ENCODE measurements around the gene ZNRF3.

The ZNRF3 gene

GRCh38 chr22:29090039-29090438, 206.7 kb downstream of the ZNRF3 start:
- TF ChIP-seq, protein P1, sequence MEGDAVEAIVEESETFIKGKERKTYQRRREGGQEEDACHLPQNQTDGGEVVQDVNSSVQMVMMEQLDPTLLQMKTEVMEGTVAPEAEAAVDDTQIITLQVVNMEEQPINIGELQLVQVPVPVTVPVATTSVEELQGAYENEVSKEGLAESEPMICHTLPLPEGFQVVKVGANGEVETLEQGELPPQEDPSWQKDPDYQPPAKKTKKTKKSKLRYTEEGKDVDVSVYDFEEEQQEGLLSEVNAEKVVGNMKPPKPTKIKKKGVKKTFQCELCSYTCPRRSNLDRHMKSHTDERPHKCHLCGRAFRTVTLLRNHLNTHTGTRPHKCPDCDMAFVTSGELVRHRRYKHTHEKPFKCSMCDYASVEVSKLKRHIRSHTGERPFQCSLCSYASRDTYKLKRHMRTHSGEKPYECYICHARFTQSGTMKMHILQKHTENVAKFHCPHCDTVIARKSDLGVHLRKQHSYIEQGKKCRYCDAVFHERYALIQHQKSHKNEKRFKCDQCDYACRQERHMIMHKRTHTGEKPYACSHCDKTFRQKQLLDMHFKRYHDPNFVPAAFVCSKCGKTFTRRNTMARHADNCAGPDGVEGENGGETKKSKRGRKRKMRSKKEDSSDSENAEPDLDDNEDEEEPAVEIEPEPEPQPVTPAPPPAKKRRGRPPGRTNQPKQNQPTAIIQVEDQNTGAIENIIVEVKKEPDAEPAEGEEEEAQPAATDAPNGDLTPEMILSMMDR (IDR thresholded peaks at IDR 0.05) = no peak

GRCh38 chr22:29092243-29092642, 208.9 kb downstream of the ZNRF3 start:
- TF ChIP-seq, protein P1 (IDR thresholded peaks at IDR 0.05) = no peak

DNA sequence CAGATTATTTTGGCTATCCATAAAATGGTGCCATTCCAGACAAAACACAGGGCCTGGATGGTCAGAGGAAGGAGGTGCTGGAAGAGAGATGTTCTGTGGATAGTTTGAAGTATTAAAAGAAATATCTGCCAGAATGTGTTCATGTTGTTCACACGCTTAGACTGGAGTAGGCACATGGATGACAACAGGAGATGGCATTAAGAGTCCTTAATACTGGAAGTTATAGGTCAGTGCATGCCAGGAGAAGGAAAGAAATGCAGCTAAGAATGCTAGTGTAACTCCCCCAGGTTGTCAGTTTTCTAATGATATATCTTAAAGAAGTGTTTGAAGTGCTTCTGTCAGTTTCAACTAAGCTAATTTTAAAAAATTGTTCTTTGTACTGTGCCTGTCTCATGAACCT, 209.7 kb downstream of the ZNRF3 start:
- TF ChIP-seq, protein P1 (IDR thresholded peaks at IDR 0.05) = no peak

GRCh38 chr22:29093501-29094300, 210.3 kb downstream of the ZNRF3 start:
- TF ChIP-seq, protein P1 (IDR thresholded peaks at IDR 0.05) = no peak

DNA sequence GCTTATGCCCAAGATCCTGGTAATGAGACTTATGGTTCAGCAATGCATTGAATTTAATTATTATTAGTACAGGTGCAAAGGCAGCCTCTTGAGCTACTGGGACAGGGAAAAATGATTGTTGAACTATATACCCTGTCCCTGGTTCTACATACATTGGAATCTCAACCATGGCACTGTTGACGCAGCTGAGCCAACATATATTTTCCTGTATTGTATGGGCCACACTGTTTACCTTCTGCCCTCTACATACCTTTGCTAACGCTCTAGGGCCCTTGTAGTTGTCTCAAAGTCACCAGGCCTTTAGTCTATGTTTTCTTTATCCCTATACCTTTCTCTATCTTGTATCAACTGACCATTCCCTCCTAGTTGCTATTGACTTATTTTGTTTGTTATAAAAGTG, 212.1 kb downstream of the ZNRF3 start:
- TF ChIP-seq, protein P1 (IDR thresholded peaks at IDR 0.05) = no peak

- TF ChIP-seq, protein P1 (IDR thresholded peaks at IDR 0.05) = no peak
Observed at GRCh38 chr22:29096736-29097669, 213.6 kb downstream of the ZNRF3 start.

DNA sequence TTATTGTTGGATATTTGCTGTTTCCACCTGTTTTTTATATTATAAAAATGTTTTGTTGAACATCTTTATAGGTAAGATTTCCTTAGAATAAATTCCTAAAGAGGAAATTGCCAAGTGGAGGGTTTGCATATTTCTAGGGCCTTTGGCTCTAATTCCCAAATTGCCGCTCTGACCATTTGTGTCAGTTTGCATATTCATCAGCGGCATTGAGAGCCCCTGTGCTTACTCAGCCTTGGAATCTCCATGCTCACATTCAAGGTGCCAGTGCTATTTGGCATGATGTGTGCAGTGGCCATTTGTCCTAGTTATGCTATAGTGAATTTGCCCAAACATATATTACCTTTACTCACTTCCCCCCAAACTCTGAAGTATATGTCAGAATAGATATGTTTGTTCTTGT, 214.9 kb downstream of the ZNRF3 start:
- TF ChIP-seq, protein P1 (IDR thresholded peaks at IDR 0.05) = no peak
